Measurements from ENCODE around the gene ZNF554.
"Not testable (repeated sequence)": the region's sequence is repeated elsewhere in the genome, so short reads cannot be mapped to it uniquely, and the experiment has no call there.

ZNF554 gene

GRCh38 chr19:2790557-2791271, 29.0 kb upstream of the ZNF554 start:
- no peak for DNase-seq (ENCODE audit: low read depth in 2 of 2, low spot score in 1 of 2)

- no peak for DNase-seq (ENCODE audit: low read depth in 2 of 2, low spot score in 1 of 2)
Measured at GRCh38 chr19:2791440-2791839, 28.2 kb upstream of the ZNF554 start.

- no peak for DNase-seq (ENCODE audit: low read depth in 2 of 2, low spot score in 1 of 2)
Measured at GRCh38 chr19:2791876-2792275, 27.8 kb upstream of the ZNF554 start.

- DNase-seq (ENCODE audit: low read depth in 2 of 2, low spot score in 1 of 2), result not testable (repeated sequence)
Measured at GRCh38 chr19:2792666-2793065, 27.0 kb upstream of the ZNF554 start.

- DNase-seq (ENCODE audit: low read depth in 2 of 2, low spot score in 1 of 2), result no peak
Measured at GRCh38 chr19:2793126-2793525, 26.5 kb upstream of the ZNF554 start.

GRCh38 chr19:2793577-2793976, 26.1 kb upstream of the ZNF554 start:
- DNase-seq (ENCODE audit: low read depth in 2 of 2, low spot score in 1 of 2), result no peak

- no peak for DNase-seq (ENCODE audit: low read depth in 2 of 2, low spot score in 1 of 2)
Measured at GRCh38 chr19:2795827-2796658, 23.6 kb upstream of the ZNF554 start.

GRCh38 chr19:2796659-2797266, 22.9 kb upstream of the ZNF554 start:
- DNase-seq (ENCODE audit: low read depth in 2 of 2, low spot score in 1 of 2), result no peak

GRCh38 chr19:2797280-2797679, 22.4 kb upstream of the ZNF554 start:
- no peak for DNase-seq (ENCODE audit: low read depth in 2 of 2, low spot score in 1 of 2)

GRCh38 chr19:2798158-2798685, 21.4 kb upstream of the ZNF554 start:
- no peak for DNase-seq (ENCODE audit: low read depth in 2 of 2, low spot score in 1 of 2)

- no peak for DNase-seq (ENCODE audit: low read depth in 2 of 2, low spot score in 1 of 2)
Measured at GRCh38 chr19:2798733-2799132, 20.9 kb upstream of the ZNF554 start.

GRCh38 chr19:2799273-2800020, 20.2 kb upstream of the ZNF554 start:
- DNase-seq (ENCODE audit: low read depth in 2 of 2, low spot score in 1 of 2), result no peak

GRCh38 chr19:2800506-2800905, 19.2 kb upstream of the ZNF554 start:
- no peak for DNase-seq (ENCODE audit: low read depth in 2 of 2, low spot score in 1 of 2)

- DNase-seq (ENCODE audit: low read depth in 2 of 2, low spot score in 1 of 2), result no peak
Measured at GRCh38 chr19:2802826-2803225, 16.8 kb upstream of the ZNF554 start.

- DNase-seq (ENCODE audit: low read depth in 2 of 2, low spot score in 1 of 2), result no peak
Measured at GRCh38 chr19:2803486-2804155, 16.0 kb upstream of the ZNF554 start.

- DNase-seq (ENCODE audit: low read depth in 2 of 2, low spot score in 1 of 2), result no peak
Measured at GRCh38 chr19:2804156-2805004, 15.3 kb upstream of the ZNF554 start.

GRCh38 chr19:2805261-2805900, 14.3 kb upstream of the ZNF554 start:
- no peak for DNase-seq (ENCODE audit: low read depth in 2 of 2, low spot score in 1 of 2)

- no peak for DNase-seq (ENCODE audit: low read depth in 2 of 2, low spot score in 1 of 2)
Measured at GRCh38 chr19:2805991-2806649, 13.5 kb upstream of the ZNF554 start.

All from stimulated activated CD8-positive, alpha-beta memory T cell treated with anti-CD3 and anti-CD28 coated beads, Interleukin-4, amount 100 ng/mL, for 4 hours (primary cell).